ENCODE results near the gene CACNA2D3.

Gene CACNA2D3

DNA sequence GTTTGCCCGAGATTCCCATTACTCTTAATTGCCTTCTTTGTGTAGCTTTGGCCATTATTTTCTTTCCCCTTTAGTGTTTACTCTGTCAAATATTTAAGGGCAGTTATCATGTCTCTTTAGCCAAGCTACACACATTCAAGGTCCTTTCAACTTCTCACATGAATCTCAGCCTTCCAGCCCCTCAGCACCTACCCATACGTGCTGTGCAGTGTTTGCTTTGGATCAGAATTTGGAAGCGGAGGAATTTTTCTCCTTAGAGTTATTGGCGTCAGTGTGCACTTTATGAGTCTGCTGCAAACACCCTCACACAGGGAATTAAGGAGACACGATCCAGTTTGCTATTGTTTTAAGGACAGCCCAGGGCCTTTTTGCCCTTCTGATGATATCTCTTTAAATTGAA lies 231.6 kb downstream of the CACNA2D3 start:
- H3K27ac ChIP-seq (ENCODE audit: low read depth in 2 of 2, low read length in 2 of 2): no peak overlapping the region
- no peaks in the 10 kb centered on the region for H3K4me1 ChIP-seq (ENCODE audit: control insufficient read depth in 2 of 2, insufficient read depth in 2 of 2, low read length in 2 of 2)
- H3K4me3 ChIP-seq (ENCODE audit: low read length in 2 of 2): no peak overlapping the region
- H3K9me3 ChIP-seq (ENCODE audit: control insufficient read depth in 2 of 2, low read length in 2 of 2): no peaks in the 10 kb centered on the region
- no peak overlapping the region for H3K9ac ChIP-seq (ENCODE audit: low read depth in 1 of 2, low read length in 2 of 2)
- H3K27me3 ChIP-seq (ENCODE audit: control insufficient read depth in 2 of 2, insufficient read depth in 2 of 2, low read length in 2 of 2): no peaks in the 10 kb centered on the region
- H3K36me3 ChIP-seq (ENCODE audit: control insufficient read depth in 2 of 2, insufficient read depth in 2 of 2, low read length in 2 of 2): no peaks in the 10 kb centered on the region

GRCh38 chr3:54355800-54356199 lies 233.4 kb downstream of the CACNA2D3 start:
- H3K27me3 ChIP-seq (ENCODE audit: control insufficient read depth in 2 of 2, insufficient read depth in 2 of 2, low read length in 2 of 2): no peaks in the 10 kb centered on the region
- H3K36me3 ChIP-seq (ENCODE audit: control insufficient read depth in 2 of 2, insufficient read depth in 2 of 2, low read length in 2 of 2): no peaks in the 10 kb centered on the region
- H3K4me1 ChIP-seq (ENCODE audit: control insufficient read depth in 2 of 2, insufficient read depth in 2 of 2, low read length in 2 of 2): no peaks in the 10 kb centered on the region
- no peak overlapping the region for H3K9ac ChIP-seq (ENCODE audit: low read depth in 1 of 2, low read length in 2 of 2)
- H3K9me3 ChIP-seq (ENCODE audit: control insufficient read depth in 2 of 2, low read length in 2 of 2): no peaks in the 10 kb centered on the region
- no peak overlapping the region for H3K4me3 ChIP-seq (ENCODE audit: low read length in 2 of 2)
- no peak overlapping the region for H3K27ac ChIP-seq (ENCODE audit: low read depth in 2 of 2, low read length in 2 of 2)

- no peak overlapping the region for H3K27ac ChIP-seq (ENCODE audit: low read depth in 2 of 2, low read length in 2 of 2)
- no peaks in the 10 kb centered on the region for H3K36me3 ChIP-seq (ENCODE audit: control insufficient read depth in 2 of 2, insufficient read depth in 2 of 2, low read length in 2 of 2)
- no peak overlapping the region for H3K4me3 ChIP-seq (ENCODE audit: low read length in 2 of 2)
- no peaks in the 10 kb centered on the region for H3K9me3 ChIP-seq (ENCODE audit: control insufficient read depth in 2 of 2, low read length in 2 of 2)
- H3K27me3 ChIP-seq (ENCODE audit: control insufficient read depth in 2 of 2, insufficient read depth in 2 of 2, low read length in 2 of 2): no peaks in the 10 kb centered on the region
- H3K4me1 ChIP-seq (ENCODE audit: control insufficient read depth in 2 of 2, insufficient read depth in 2 of 2, low read length in 2 of 2): no peaks in the 10 kb centered on the region
- H3K9ac ChIP-seq (ENCODE audit: low read depth in 1 of 2, low read length in 2 of 2): no peak overlapping the region
Observed at GRCh38 chr3:54356261-54357045, 234.1 kb downstream of the CACNA2D3 start.

DNA sequence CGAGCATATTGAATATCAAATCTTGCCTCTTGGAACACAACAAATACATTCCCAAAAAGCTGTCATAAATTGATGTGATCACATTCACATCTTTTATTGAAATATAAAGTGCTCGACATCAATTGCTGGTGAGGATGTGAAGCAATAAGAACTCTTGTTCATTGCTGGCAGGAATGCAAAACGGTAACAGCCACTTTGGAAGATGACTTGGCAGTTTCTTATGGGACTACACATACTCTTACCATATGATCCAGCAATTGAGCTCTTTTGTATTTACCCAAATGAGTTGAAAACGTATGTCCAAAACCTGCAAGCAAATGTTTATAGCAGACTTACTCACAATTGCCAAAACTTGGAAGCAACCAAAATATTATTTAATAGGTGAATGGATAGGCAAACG lies 234.9 kb downstream of the CACNA2D3 start:
- no peaks in the 10 kb centered on the region for H3K36me3 ChIP-seq (ENCODE audit: control insufficient read depth in 2 of 2, insufficient read depth in 2 of 2, low read length in 2 of 2)
- H3K27me3 ChIP-seq (ENCODE audit: control insufficient read depth in 2 of 2, insufficient read depth in 2 of 2, low read length in 2 of 2): no peaks in the 10 kb centered on the region
- no peak overlapping the region for H3K4me3 ChIP-seq (ENCODE audit: low read length in 2 of 2)
- no peaks in the 10 kb centered on the region for H3K4me1 ChIP-seq (ENCODE audit: control insufficient read depth in 2 of 2, insufficient read depth in 2 of 2, low read length in 2 of 2)
- H3K9me3 ChIP-seq (ENCODE audit: control insufficient read depth in 2 of 2, low read length in 2 of 2): no peaks in the 10 kb centered on the region
- H3K9ac ChIP-seq (ENCODE audit: low read depth in 1 of 2, low read length in 2 of 2): no peak overlapping the region
- no peak overlapping the region for H3K27ac ChIP-seq (ENCODE audit: low read depth in 2 of 2, low read length in 2 of 2)

GRCh38 chr3:54358316-54358715 lies 236.0 kb downstream of the CACNA2D3 start:
- Histone ChIP-seq H3K36me3 (ENCODE audit: control insufficient read depth in 2 of 2, insufficient read depth in 2 of 2, low read length in 2 of 2) (no peaks in the 10 kb centered on the region), H3K4me3 (ENCODE audit: low read length in 2 of 2) (no peak overlapping the region), H3K9me3 (ENCODE audit: control insufficient read depth in 2 of 2, low read length in 2 of 2) (no peaks in the 10 kb centered on the region), H3K27me3 (ENCODE audit: control insufficient read depth in 2 of 2, insufficient read depth in 2 of 2, low read length in 2 of 2) (peaks cover 0 to 2% of the 10 kb centered on the region in 2 donors), H3K4me1 (ENCODE audit: control insufficient read depth in 2 of 2, insufficient read depth in 2 of 2, low read length in 2 of 2) (no peaks in the 10 kb centered on the region), H3K27ac (ENCODE audit: low read depth in 2 of 2, low read length in 2 of 2) (no peak overlapping the region), H3K9ac (ENCODE audit: low read depth in 1 of 2, low read length in 2 of 2) (no peak overlapping the region)

GRCh38 chr3:54358969-54359694 lies 236.8 kb downstream of the CACNA2D3 start:
- H3K36me3 ChIP-seq (ENCODE audit: control insufficient read depth in 2 of 2, insufficient read depth in 2 of 2, low read length in 2 of 2): no peaks in the 10 kb centered on the region
- H3K27ac ChIP-seq (ENCODE audit: low read depth in 2 of 2, low read length in 2 of 2): no peak overlapping the region
- H3K9me3 ChIP-seq (ENCODE audit: control insufficient read depth in 2 of 2, low read length in 2 of 2): no peaks in the 10 kb centered on the region
- H3K4me3 ChIP-seq (ENCODE audit: low read length in 2 of 2): no peak overlapping the region
- H3K4me1 ChIP-seq (ENCODE audit: control insufficient read depth in 2 of 2, insufficient read depth in 2 of 2, low read length in 2 of 2): no peaks in the 10 kb centered on the region
- no peak overlapping the region for H3K9ac ChIP-seq (ENCODE audit: low read depth in 1 of 2, low read length in 2 of 2)
- H3K27me3 ChIP-seq (ENCODE audit: control insufficient read depth in 2 of 2, insufficient read depth in 2 of 2, low read length in 2 of 2): peaks cover 3% of the 10 kb centered on the region in 2 donors

GRCh38 chr3:54360320-54360719 lies 238.0 kb downstream of the CACNA2D3 start:
- no peaks in the 10 kb centered on the region for H3K4me1 ChIP-seq (ENCODE audit: control insufficient read depth in 2 of 2, insufficient read depth in 2 of 2, low read length in 2 of 2)
- H3K27ac ChIP-seq (ENCODE audit: low read depth in 2 of 2, low read length in 2 of 2): no peak overlapping the region
- no peaks in the 10 kb centered on the region for H3K36me3 ChIP-seq (ENCODE audit: control insufficient read depth in 2 of 2, insufficient read depth in 2 of 2, low read length in 2 of 2)
- H3K9me3 ChIP-seq (ENCODE audit: control insufficient read depth in 2 of 2, low read length in 2 of 2): no peaks in the 10 kb centered on the region
- no peak overlapping the region for H3K4me3 ChIP-seq (ENCODE audit: low read length in 2 of 2)
- H3K27me3 ChIP-seq (ENCODE audit: control insufficient read depth in 2 of 2, insufficient read depth in 2 of 2, low read length in 2 of 2): peaks cover 3 to 6% of the 10 kb centered on the region in 2 donors
- no peak overlapping the region for H3K9ac ChIP-seq (ENCODE audit: low read depth in 1 of 2, low read length in 2 of 2)

- Histone ChIP-seq H3K4me1 (ENCODE audit: control insufficient read depth in 2 of 2, insufficient read depth in 2 of 2, low read length in 2 of 2) (no peaks in the 10 kb centered on the region), H3K27me3 (ENCODE audit: control insufficient read depth in 2 of 2, insufficient read depth in 2 of 2, low read length in 2 of 2) (peaks cover 3 to 7% of the 10 kb centered on the region in 2 donors), H3K9ac (ENCODE audit: low read depth in 1 of 2, low read length in 2 of 2) (no peak overlapping the region), H3K4me3 (ENCODE audit: low read length in 2 of 2) (no peak overlapping the region), H3K9me3 (ENCODE audit: control insufficient read depth in 2 of 2, low read length in 2 of 2) (no peaks in the 10 kb centered on the region), H3K36me3 (ENCODE audit: control insufficient read depth in 2 of 2, insufficient read depth in 2 of 2, low read length in 2 of 2) (no peaks in the 10 kb centered on the region), H3K27ac (ENCODE audit: low read depth in 2 of 2, low read length in 2 of 2) (no peak overlapping the region)
Observed at GRCh38 chr3:54361746-54362283, 239.5 kb downstream of the CACNA2D3 start.

- H3K9me3 ChIP-seq (ENCODE audit: control insufficient read depth in 2 of 2, low read length in 2 of 2): no peaks in the 10 kb centered on the region
- no peak overlapping the region for H3K27ac ChIP-seq (ENCODE audit: low read depth in 2 of 2, low read length in 2 of 2)
- peaks cover 8 to 18% of the 10 kb centered on the region in 2 donors for H3K27me3 ChIP-seq (ENCODE audit: control insufficient read depth in 2 of 2, insufficient read depth in 2 of 2, low read length in 2 of 2)
- no peaks in the 10 kb centered on the region for H3K36me3 ChIP-seq (ENCODE audit: control insufficient read depth in 2 of 2, insufficient read depth in 2 of 2, low read length in 2 of 2)
- no peak overlapping the region for H3K9ac ChIP-seq (ENCODE audit: low read depth in 1 of 2, low read length in 2 of 2)
- H3K4me1 ChIP-seq (ENCODE audit: control insufficient read depth in 2 of 2, insufficient read depth in 2 of 2, low read length in 2 of 2): no peaks in the 10 kb centered on the region
- H3K4me3 ChIP-seq (ENCODE audit: low read length in 2 of 2): no peak overlapping the region
Observed at GRCh38 chr3:54366007-54366750, 243.8 kb downstream of the CACNA2D3 start.

DNA sequence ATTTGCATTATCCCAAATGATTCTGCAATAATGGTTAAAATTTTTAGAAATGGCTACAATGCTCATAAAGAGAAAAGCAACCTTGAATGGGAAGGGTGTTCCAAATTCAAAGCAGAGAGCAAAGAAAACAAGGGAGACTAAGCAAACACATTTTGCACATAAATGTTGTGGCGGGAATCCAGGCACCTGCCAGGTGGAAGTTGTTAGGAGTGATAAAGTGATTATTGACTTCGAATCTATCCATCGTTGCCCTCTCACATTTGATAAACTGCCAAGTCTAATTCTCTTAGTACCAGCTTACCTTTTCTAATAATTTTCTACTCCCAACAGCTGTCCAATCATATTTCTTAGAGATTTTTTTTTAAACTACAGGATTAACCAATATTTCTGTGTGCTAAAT lies 244.5 kb downstream of the CACNA2D3 start:
- Histone ChIP-seq H3K27me3 (ENCODE audit: control insufficient read depth in 2 of 2, insufficient read depth in 2 of 2, low read length in 2 of 2) (peaks cover 8 to 18% of the 10 kb centered on the region in 2 donors), H3K36me3 (ENCODE audit: control insufficient read depth in 2 of 2, insufficient read depth in 2 of 2, low read length in 2 of 2) (no peaks in the 10 kb centered on the region), H3K4me3 (ENCODE audit: low read length in 2 of 2) (no peak overlapping the region), H3K9ac (ENCODE audit: low read depth in 1 of 2, low read length in 2 of 2) (no peak overlapping the region), H3K27ac (ENCODE audit: low read depth in 2 of 2, low read length in 2 of 2) (no peak overlapping the region), H3K9me3 (ENCODE audit: control insufficient read depth in 2 of 2, low read length in 2 of 2) (no peaks in the 10 kb centered on the region), H3K4me1 (ENCODE audit: control insufficient read depth in 2 of 2, insufficient read depth in 2 of 2, low read length in 2 of 2) (no peaks in the 10 kb centered on the region)

Data from mucosa of rectum (tissue), 2 donors.